T-helper 17 cell (primary cell): ENCODE results near the gene SRF. TPM values are rescaled to one million over a fixed set of nuclear protein-coding genes. Genes with fewer than 3 reads are reported as not detected.
A peak's percentile ranks its signal among the peaks of the same experiment; 100 is the strongest.

ENCODE experiments used
- ATAC-seq: fragments of 150-1000 bp; cut with Tn5 transposase; 2 replicates; pipeline ENCODE4 v1.10.0; 2021; ENCODE audit warnings: mild to moderate bottlenecking, moderate library complexity
- DNase-seq, 3 donors: peaks; one replicate each; pipeline versions ENCODE4 v3.0.0 to v3.0.0-alpha.2; 2020 to 2021
- H3K9me3 ChIP-seq: one replicate; pipeline ENCODE4 v1.7.0; 2013; ENCODE audit warnings: low read length, mild to moderate bottlenecking; ENCODE audit not compliant: control insufficient read depth, poor library complexity, severe bottlenecking
- H3K27ac Mint-ChIP-seq: one replicate; pipeline ENCODE4 v1.8.0; 2022; ENCODE audit warnings: mild to moderate bottlenecking, moderate library complexity, mixed read lengths
- H3K27me3 Mint-ChIP-seq: one replicate; pipeline ENCODE4 v1.8.0; 2022; ENCODE audit warnings: mixed read lengths
- H3K36me3 Mint-ChIP-seq: one replicate; pipeline ENCODE4 v1.8.0; 2022; ENCODE audit warnings: low read depth, mixed read lengths
- H3K4me1 Mint-ChIP-seq: one replicate; pipeline ENCODE4 v1.8.0; 2022; ENCODE audit warnings: mild to moderate bottlenecking, mixed read lengths
- H3K4me3 Mint-ChIP-seq: one replicate; pipeline ENCODE4 v1.8.0; 2022; ENCODE audit warnings: mild to moderate bottlenecking, moderate library complexity, mixed read lengths
- total RNA-seq, 4 donors: library from RNA in 2 of 4; stranded (reverse) in 2 of 4; gene quantifications; one replicate each; pipeline ENCODE4 v1.2.3 and lab custom pipeline; 2022 to 2026

The SRF gene
- total RNA-seq, 2 donors from 2014 or later: 26.3 to 27.9 TPM

DNA sequence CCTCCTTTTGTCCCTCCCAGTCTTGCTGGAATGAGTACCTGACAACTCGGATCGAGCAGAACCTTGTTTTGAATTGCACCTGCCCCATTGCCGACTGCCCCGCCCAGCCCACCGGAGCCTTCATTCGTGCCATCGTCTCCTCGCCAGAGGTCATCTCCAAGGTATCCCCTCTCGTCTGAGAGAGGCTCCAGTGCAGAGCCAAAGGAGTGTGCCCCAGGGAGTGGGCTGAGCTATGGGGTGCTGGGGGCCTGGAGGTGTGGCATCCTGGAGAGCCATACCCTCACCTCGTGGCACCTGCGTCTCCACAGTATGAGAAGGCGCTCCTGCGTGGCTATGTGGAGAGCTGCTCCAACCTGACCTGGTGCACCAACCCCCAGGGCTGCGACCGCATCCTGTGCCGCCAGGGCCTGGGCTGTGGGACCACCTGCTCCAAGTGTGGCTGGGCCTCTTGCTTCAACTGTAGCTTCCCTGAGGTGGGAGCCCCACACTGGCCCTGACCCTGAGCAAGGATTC, 49.4 kb downstream of the SRF start:
- H3K4me1 Mint-ChIP-seq: peaks cover 29% of the 10 kb centered on the region
- peak overlapping the region; percentile 99 for H3K27ac Mint-ChIP-seq
- ATAC-seq (no peak), DNase-seq (no peak)
- no peaks in the 10 kb centered on the region for H3K27me3 Mint-ChIP-seq
- H3K36me3 Mint-ChIP-seq: peaks cover 9% of the 10 kb centered on the region
- no peak overlapping the region for H3K4me3 Mint-ChIP-seq
- H3K9me3 ChIP-seq: no peaks in the 10 kb centered on the region

DNA sequence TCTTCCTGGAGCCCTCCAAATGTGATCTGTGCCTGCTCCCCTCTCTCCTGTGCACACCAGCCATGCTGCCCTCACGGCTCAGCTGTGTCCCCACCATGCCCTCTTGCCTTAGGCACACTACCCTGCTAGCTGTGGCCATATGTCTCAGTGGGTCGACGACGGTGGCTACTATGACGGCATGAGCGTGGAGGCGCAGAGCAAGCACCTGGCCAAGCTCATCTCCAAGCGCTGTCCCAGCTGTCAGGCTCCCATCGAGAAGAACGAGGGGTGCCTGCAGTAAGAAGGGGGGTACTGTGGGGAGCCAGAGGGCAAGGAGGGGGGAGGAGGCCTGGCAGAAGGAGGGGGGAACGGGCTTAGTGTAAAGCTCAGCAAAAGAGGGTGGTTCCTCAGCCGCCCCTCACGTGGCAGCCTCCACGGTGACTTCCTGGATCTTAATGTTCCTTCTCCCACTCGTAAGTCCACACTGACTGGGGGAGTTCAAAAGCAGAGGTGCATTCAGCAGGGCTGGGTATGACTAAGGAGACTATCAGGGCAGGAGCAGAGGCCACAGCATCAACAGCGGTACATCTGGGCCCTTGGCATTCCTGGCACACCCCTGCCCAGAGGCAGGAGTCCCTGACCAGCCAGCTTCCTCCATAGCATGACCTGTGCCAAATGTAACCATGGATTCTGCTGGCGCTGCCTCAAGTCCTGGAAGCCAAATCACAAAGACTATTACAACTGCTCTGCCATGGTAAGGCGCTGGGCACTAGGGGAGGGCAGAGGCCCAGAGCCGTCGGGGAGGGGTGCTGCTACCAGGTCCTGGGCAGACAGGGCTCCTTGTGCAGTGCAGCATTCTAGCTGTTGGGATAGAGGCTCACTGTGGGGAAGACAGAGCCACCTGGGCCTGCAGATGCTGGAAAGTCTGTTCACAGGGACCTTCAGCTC, 50.2 kb downstream of the SRF start:
- ATAC-seq (no peak), DNase-seq (no peak)
- Mint-ChIP-seq H3K4me1 (peaks cover 30% of the 10 kb centered on the region), H3K36me3 (peaks cover 9% of the 10 kb centered on the region), H3K27ac (peak overlapping the region; percentile 99), H3K27me3 (no peaks in the 10 kb centered on the region), H3K4me3 (peak overlapping the region; percentile 45)
- no peaks in the 10 kb centered on the region for H3K9me3 ChIP-seq

DNA sequence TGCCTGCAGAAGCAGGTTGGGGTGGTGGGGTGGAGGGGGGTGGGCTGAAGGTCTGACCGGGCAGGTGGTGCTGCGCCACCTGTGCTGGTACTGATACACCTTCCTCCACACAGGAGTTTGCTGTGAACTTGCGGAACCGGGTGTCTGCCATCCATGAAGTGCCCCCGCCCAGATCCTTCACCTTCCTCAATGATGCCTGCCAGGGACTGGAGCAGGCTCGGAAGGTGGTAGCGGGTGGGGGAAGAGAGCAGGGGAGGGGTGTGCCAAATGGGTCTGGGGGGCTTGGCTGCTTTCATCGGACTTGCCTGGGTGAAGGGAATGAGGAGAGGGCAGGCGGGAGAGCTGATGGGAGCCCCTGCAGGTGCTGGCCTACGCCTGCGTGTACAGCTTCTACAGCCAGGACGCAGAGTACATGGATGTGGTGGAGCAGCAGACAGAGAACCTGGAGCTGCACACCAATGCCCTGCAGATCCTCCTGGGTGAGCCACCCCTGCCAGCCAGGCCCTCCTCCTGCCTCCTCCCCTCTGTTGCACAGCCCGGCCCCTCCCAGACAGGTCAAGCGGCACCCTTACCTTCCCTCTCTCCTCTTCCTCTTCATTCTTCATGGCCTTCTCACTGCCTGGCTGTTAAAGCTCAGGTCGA, 51.5 kb downstream of the SRF start:
- H3K4me3 Mint-ChIP-seq: peak overlapping the region; percentile 80
- H3K9me3 ChIP-seq: no peaks in the 10 kb centered on the region
- no peak for ATAC-seq
- H3K4me1 Mint-ChIP-seq: peaks cover 30% of the 10 kb centered on the region
- H3K27me3 Mint-ChIP-seq: no peaks in the 10 kb centered on the region
- peak overlapping the region; percentile 99 for H3K27ac Mint-ChIP-seq
- DNase-seq: no peak
- peaks cover 7% of the 10 kb centered on the region for H3K36me3 Mint-ChIP-seq

DNA sequence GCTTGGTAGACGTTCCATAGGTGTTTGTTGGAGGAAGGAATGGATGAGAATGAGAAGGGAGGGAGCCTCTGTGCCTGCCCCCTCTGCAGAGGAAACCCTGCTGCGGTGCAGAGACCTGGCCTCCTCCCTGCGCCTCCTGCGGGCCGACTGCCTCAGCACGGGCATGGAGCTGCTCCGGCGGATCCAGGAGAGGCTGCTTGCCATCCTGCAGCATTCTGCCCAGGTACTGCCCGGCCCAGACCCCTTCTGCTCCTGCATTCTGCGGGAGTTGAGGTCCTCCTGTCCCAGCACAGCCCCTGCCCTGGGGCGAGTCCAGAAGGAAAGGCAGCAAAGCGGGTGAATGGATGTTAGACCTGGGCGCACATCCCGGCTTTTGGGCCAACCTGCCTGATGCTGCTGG, 52.1 kb downstream of the SRF start:
- Mint-ChIP-seq H3K4me1 (peaks cover 32% of the 10 kb centered on the region), H3K27me3 (no peaks in the 10 kb centered on the region), H3K4me3 (peak overlapping the region; percentile 80), H3K36me3 (peaks cover 5% of the 10 kb centered on the region), H3K27ac (peak overlapping the region; percentile 99)
- no peaks in the 10 kb centered on the region for H3K9me3 ChIP-seq
- ATAC-seq (no peak), DNase-seq (no peak)

DNA sequence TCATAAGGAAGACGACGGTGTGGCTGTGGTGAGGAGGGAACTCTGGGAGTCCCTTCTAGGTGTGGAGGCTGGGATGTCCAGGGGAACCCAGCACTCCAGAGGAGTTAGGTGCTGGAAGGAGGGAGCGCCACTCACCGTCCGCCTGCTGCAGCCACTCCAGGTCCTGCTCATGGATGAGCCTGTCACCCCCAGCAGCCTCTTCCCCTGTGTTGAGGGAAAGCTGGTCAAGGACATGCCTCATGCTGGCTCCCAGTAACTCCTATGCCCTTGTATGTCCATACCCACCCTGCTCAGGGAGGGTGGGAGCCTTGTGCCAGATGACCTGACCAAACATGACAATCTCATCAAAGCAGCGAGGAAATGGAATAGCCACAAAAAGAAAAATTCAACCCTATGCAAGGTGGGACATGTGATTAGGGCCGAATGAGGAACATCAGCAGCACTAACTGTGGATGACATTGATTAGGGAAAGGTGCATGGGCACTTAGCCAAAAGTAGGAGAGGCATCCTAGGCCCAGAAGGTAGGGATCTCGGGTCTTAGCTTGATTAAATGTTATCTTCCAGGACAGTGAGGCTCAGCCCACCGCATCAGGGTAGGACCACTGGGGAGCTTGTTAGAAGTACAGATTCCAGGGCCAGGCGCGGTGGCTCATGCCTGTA, 55.3 kb downstream of the SRF start:
- Mint-ChIP-seq H3K4me3 (peak overlapping the region; percentile 33), H3K27me3 (no peaks in the 10 kb centered on the region), H3K4me1 (peaks cover 35% of the 10 kb centered on the region), H3K27ac (peak overlapping the region; percentile 99), H3K36me3 (peaks cover 2% of the 10 kb centered on the region)
- no peak for ATAC-seq
- H3K9me3 ChIP-seq: no peaks in the 10 kb centered on the region
- no peak for DNase-seq

DNA sequence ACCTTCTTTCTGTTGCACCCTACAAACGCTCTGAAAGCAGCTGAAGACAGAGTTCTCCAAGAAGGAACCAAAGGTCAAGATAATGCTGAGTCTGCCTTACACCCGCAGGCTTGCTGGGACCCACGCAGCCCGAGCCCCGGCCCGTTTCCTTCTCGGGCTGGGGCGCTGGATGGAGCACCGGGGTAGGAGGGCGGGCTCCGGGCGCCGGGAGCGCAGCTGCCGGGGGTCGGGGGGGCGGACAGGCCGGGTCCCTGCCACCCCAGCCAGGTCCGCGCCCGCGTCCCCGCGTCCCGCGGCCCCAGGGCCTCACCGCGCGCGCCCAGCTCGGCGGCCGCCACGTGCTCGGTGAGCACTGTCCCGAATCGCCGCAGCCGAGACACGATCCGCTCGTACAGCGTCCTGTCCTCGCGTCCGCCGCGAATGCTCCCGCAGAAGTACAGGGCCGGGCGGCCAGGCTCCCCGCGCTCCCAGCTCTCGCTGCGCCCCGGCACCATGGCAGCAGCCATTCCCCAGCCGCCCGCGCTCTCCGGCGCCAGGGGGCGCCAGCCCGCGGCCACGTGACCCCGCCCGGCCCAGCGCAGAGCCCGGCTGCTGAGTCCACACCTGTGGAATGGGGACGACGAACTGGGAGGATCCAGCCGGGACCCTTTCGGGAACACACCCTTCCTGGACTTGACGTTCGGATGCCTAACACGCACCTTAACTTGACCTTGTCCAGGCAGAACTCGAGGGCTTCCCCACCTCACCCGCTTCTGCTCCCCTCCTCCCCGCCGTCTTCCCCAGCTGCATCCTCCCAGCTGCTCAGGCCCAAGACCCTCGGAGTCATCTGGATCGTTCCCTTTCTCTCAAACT, 58.1 kb downstream of the SRF start, which contains the start of gene DNPH1:
DNPH1 (minus strand) TSS at position 531 of the 852 bp plus-strand sequence; CDS start at position 506, 25 bp downstream.
- Mint-ChIP-seq H3K36me3 (no peaks in the 10 kb centered on the region), H3K27ac (peak within 1 kb of the TSS; percentile 99), H3K4me3 (peak within 1 kb of the TSS; percentile 94), H3K4me1 (peaks cover 21% of the 10 kb centered on the region), H3K27me3 (peaks cover 9% of the 10 kb centered on the region)
- DNase-seq (peak; percentile 73 to 85 (median 77)), ATAC-seq (peak; percentile 75)
- H3K9me3 ChIP-seq: no peaks in the 10 kb centered on the region

DNA sequence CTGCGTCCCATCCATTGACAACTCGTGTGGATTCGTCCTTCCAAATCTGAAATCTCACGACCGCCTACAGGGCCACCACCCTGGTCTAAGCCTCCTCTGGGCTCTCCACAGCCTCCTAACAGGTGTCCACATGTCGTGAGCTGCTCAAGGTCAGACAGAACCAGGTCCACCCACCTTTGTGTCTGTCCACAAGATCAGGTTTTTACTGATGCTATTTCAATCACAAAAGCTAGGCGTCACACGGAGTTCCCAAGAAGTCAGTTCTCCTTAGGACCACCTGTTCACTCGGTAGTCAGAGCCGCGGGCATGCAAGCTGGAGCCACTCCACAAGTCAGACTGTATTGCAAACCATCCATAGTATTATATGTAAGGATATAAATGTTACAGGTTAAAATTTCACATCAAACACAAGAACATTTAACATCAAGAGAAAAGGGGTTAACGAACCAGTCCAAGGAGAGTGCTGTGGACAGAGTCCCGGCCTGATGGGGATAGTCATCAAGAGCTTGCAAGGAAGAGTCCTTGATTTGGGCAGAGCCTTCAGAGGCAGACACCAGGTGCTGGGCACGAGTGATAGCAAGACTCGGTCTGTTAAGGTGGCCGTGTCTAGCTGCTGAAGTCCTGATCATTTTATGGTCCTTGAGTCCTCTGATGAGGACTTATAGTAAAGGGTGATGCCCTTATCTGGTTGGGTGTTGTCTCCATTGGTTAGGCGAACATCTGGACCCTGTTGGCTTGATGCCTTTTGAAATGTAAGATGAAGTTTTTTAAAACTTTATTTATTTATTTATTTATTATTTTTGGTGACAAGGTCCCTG, 58.9 kb downstream of the SRF start:
- Mint-ChIP-seq H3K4me1 (peaks cover 18% of the 10 kb centered on the region), H3K36me3 (no peaks in the 10 kb centered on the region), H3K27me3 (peaks cover 9% of the 10 kb centered on the region), H3K4me3 (peak overlapping the region; percentile 94), H3K27ac (peak overlapping the region; percentile 89)
- DNase-seq: no peak
- no peak for ATAC-seq
- H3K9me3 ChIP-seq: no peaks in the 10 kb centered on the region

DNA sequence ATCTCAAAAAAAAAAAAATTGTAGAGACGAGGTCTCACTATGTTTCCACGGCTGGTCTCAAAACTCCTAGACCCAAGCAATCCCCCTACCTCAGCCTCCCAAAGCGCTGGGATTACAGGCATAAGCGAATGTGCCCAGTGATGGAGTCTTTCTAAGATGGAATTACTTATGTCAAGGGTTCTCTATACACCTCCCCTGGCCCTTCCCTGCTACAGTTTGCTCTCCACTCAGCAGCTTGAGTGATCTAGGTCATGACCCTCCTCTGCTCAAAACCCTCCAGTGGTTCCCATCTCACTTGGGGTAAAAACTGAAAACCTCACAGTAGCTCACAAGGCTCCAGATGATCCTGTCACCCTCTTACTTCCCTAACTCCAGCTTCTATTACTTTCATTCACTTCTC, 60.0 kb downstream of the SRF start:
- H3K27ac Mint-ChIP-seq: no peak overlapping the region
- DNase-seq (no peak), ATAC-seq (no peak)

More for the DNA sequence above, 60.0 kb downstream of the SRF start:
- H3K4me3 Mint-ChIP-seq: peak overlapping the region; percentile 4
- H3K36me3 Mint-ChIP-seq: no peaks in the 10 kb centered on the region
- peaks cover 9% of the 10 kb centered on the region for H3K27me3 Mint-ChIP-seq
- H3K9me3 ChIP-seq: no peaks in the 10 kb centered on the region
- H3K4me1 Mint-ChIP-seq: peaks cover 13% of the 10 kb centered on the region

Other genes with a start within 250 kb of the SRF start
- 10 to 100 TPM; 45.7 to 51.9 TPM for gene CNPY3, start 241.8 kb upstream of the SRF start, total RNA-seq
- gene GNMT, start 210.5 kb upstream of the SRF start, total RNA-seq: 1 to 10 TPM in 1 of 2 donors, under 1 TPM in 1; 0.97 to 1.5 TPM
- gene PEX6, start 192.1 kb upstream of the SRF start, total RNA-seq: 10 to 100 TPM; 10.2 to 15.5 TPM
- gene PPP2R5D, start 186.7 kb upstream of the SRF start, total RNA-seq: 10 to 100 TPM; 27.5 to 28.4 TPM
- 10 to 100 TPM; 23.7 to 26.3 TPM for gene MEA1, start 157.3 kb upstream of the SRF start, total RNA-seq
- 10 to 100 TPM; 31.1 TPM for gene KLHDC3, start 157.0 kb upstream of the SRF start, total RNA-seq
- 10 to 100 TPM; 25.2 to 29.0 TPM for gene RRP36, start 149.6 kb upstream of the SRF start, total RNA-seq
- 10 to 100 TPM in 1 of 2 donors, 1 to 10 TPM in 1; 8.2 to 11.2 TPM for gene CUL7, start 117.4 kb upstream of the SRF start, total RNA-seq
- 10 to 100 TPM; 32.3 to 37.5 TPM for gene MRPL2, start 111.8 kb upstream of the SRF start, total RNA-seq
- gene KLC4, start 111.6 kb upstream of the SRF start, total RNA-seq: 10 to 100 TPM; 25.7 to 41.9 TPM
- gene PTK7, start 95.0 kb upstream of the SRF start, total RNA-seq: 1 to 10 TPM in 1 of 2 donors, under 1 TPM in 1; 0.62 to 1.6 TPM
- 10 to 100 TPM; 73.9 to 78.0 TPM for gene CUL9, start 10.9 kb downstream of the SRF start, total RNA-seq
- gene DNPH1, start 58.2 kb downstream of the SRF start, total RNA-seq: 10 to 100 TPM; 32.3 to 35.0 TPM
- gene TTBK1, start 72.2 kb downstream of the SRF start, total RNA-seq: under 1 TPM; 0.05 to 0.16 TPM
- gene SLC22A7, start 127.0 kb downstream of the SRF start, total RNA-seq: not detected
- gene CRIP3, start 137.6 kb downstream of the SRF start, total RNA-seq: 1 to 10 TPM; 1.3 to 2.1 TPM
- 10 to 100 TPM; 22.5 to 24.0 TPM for gene ZNF318, start 198.4 kb downstream of the SRF start, total RNA-seq